BJ (cell line): ENCODE data around the gene DNAJC7. TPM values are rescaled to one million over a fixed set of nuclear protein-coding genes. Genes with fewer than 3 reads are reported as not detected.

Experiments used
- polyA plus RNA-seq: library from polyadenylated mRNA; depleted of rRNA; stranded (reverse); fragments of >200 nt; gene quantifications from 2 replicates; pipeline ENCODE4 v1.2.3, GENCODE V29; 2011; rRNA removed

The DNAJC7 gene
- polyA plus RNA-seq, 1 experiment = 41.1 TPM

Other genes starting within 250 kb of the DNAJC7 start
- gene JUP, start 230.7 kb downstream of the DNAJC7 start, polyA plus RNA-seq = 7.3 and 9.4 TPM in 2 replicates
- gene P3H4, start 205.5 kb downstream of the DNAJC7 start, polyA plus RNA-seq = 64.4 and 82.8 TPM in 2 replicates
- 885 and 1,571 TPM in 2 replicates for gene FKBP10, start 204.4 kb downstream of the DNAJC7 start, polyA plus RNA-seq
- 88.3 and 123 TPM in 2 replicates for gene NT5C3B, start 181.2 kb downstream of the DNAJC7 start, polyA plus RNA-seq
- gene KLHL10, start 179.6 kb downstream of the DNAJC7 start, polyA plus RNA-seq = 0.15 and 0.74 TPM in 2 replicates
- 5.5 and 7.2 TPM in 2 replicates for gene KLHL11, start 152.0 kb downstream of the DNAJC7 start, polyA plus RNA-seq
- gene ACLY, start 98.5 kb downstream of the DNAJC7 start, polyA plus RNA-seq = 118 and 170 TPM in 2 replicates
- gene ODAD4, start 86.8 kb downstream of the DNAJC7 start, polyA plus RNA-seq = 0.61 and 0.92 TPM in 2 replicates
- 53.5 and 66.2 TPM in 2 replicates for gene CNP, start 50.6 kb downstream of the DNAJC7 start, polyA plus RNA-seq
- 55.9 and 81.4 TPM in 2 replicates for gene NKIRAS2, start 2.7 kb upstream of the DNAJC7 start, polyA plus RNA-seq
- 0.07 and 0.11 TPM in 2 replicates for gene C17orf113, start 33.2 kb upstream of the DNAJC7 start, polyA plus RNA-seq
- 0.04 TPM in 1 of 2 replicates, not detected in the other for gene ZNF385C, start 81.0 kb upstream of the DNAJC7 start, polyA plus RNA-seq
- 11.6 and 18.0 TPM in 2 replicates for gene DHX58, start 95.3 kb upstream of the DNAJC7 start, polyA plus RNA-seq
- gene KAT2A, start 103.9 kb upstream of the DNAJC7 start, polyA plus RNA-seq = 18.2 and 25.2 TPM in 2 replicates
- not detected in 2 replicates for gene HSPB9, start 105.4 kb upstream of the DNAJC7 start, polyA plus RNA-seq
- gene RAB5C, start 137.6 kb upstream of the DNAJC7 start, polyA plus RNA-seq = 179 and 239 TPM in 2 replicates
- gene KCNH4, start 163.7 kb upstream of the DNAJC7 start, polyA plus RNA-seq = 0.02 and 0.07 TPM in 2 replicates
- gene HCRT, start 168.0 kb upstream of the DNAJC7 start, polyA plus RNA-seq = not detected in 2 replicates
- 9.0 and 16.5 TPM in 2 replicates for gene GHDC, start 177.1 kb upstream of the DNAJC7 start, polyA plus RNA-seq